Nucleus accumbens (tissue), 56 donors: ENCODE measurements around the gene ATRNL1.

ENCODE experiments used
- DNase-seq, 56 donors: peaks; one replicate each; lab custom pipeline; 2025; lab: John Stamatoyannopoulos, UW

ATRNL1 gene

GRCh38 chr10:115093286-115093775 lies at the start of gene ATRNL1:
ATRNL1 (plus strand) TSS chr10:115093365; CDS start chr10:115093751, 386 bp downstream.
- DNase-seq = peak in 23 of 56 donors; percentile 9 to 54 (median 36)

- no peak for DNase-seq
Observed at GRCh38 chr10:115043719-115044118, 49.4 kb upstream of the ATRNL1 start.

- no peak for DNase-seq
Observed at GRCh38 chr10:115044891-115045290, 48.3 kb upstream of the ATRNL1 start.

- DNase-seq = peak in 2 of 56 donors; percentile 4 to 5
Observed at GRCh38 chr10:115045499-115045898, 47.7 kb upstream of the ATRNL1 start.

GRCh38 chr10:115046686-115047236 lies 46.4 kb upstream of the ATRNL1 start:
- no peak for DNase-seq

GRCh38 chr10:115047705-115048104 lies 45.5 kb upstream of the ATRNL1 start:
- no peak for DNase-seq

GRCh38 chr10:115049318-115049717 lies 43.8 kb upstream of the ATRNL1 start:
- no peak for DNase-seq

- no peak for DNase-seq
Observed at GRCh38 chr10:115049960-115050359, 43.2 kb upstream of the ATRNL1 start.

- DNase-seq = no peak
Observed at GRCh38 chr10:115050375-115051010, 42.7 kb upstream of the ATRNL1 start.

- no peak for DNase-seq
Observed at GRCh38 chr10:115051216-115051615, 41.9 kb upstream of the ATRNL1 start.

GRCh38 chr10:115052226-115052625 lies 40.9 kb upstream of the ATRNL1 start:
- no peak for DNase-seq

- no peak for DNase-seq
Observed at GRCh38 chr10:115052728-115053127, 40.4 kb upstream of the ATRNL1 start.

- no peak for DNase-seq
Observed at GRCh38 chr10:115056186-115056585, 37.0 kb upstream of the ATRNL1 start.

GRCh38 chr10:115059301-115059898 lies 33.8 kb upstream of the ATRNL1 start:
- DNase-seq = no peak

- DNase-seq = no peak
Observed at GRCh38 chr10:115063701-115064658, 29.2 kb upstream of the ATRNL1 start.

GRCh38 chr10:115065801-115066200 lies 27.4 kb upstream of the ATRNL1 start:
- DNase-seq = no peak

- no peak for DNase-seq
Observed at GRCh38 chr10:115066528-115066927, 26.6 kb upstream of the ATRNL1 start.

GRCh38 chr10:115073796-115074195 lies 19.4 kb upstream of the ATRNL1 start:
- no peak for DNase-seq

- DNase-seq = no peak
Observed at GRCh38 chr10:115082506-115082905, 10.7 kb upstream of the ATRNL1 start.

GRCh38 chr10:115084277-115084850 lies 8.8 kb upstream of the ATRNL1 start:
- no peak for DNase-seq
